ENCODE measurements around the gene SUGP2. TPM values are rescaled to one million over a fixed set of nuclear protein-coding genes. Genes with fewer than 3 reads are reported as not detected.

The SUGP2 gene
- total RNA-seq, 1 experiment from 2014 or later: 112 TPM

GRCh38 chr19:19057720-19058119, 24.4 kb upstream of the SUGP2 start:
- no TSS peak for BruUV-seq (replicated peaks)
- in situ Hi-C loops (cut with HindIII; ENCODE audit: low pct_unique_long_range_greater_than_20kb, low sequenced_read_pairs): no loop called here
- intact Hi-C loops (cut with micrococcal nuclease; ENCODE audit: unreplicated experiment): no loop called here
- no peak for ATAC-seq
- Histone ChIP-seq H3K9me3 (ENCODE audit: control insufficient read depth, insufficient read depth, low read depth, low read length) (no peaks in the 10 kb centered on the region), H3K4me1 (ENCODE audit: control insufficient read depth, insufficient read depth, low read length) (peaks cover 9% of the 10 kb centered on the region), H3K27me3 (ENCODE audit: control insufficient read depth, insufficient read depth, low read length) (no peaks in the 10 kb centered on the region), H3K36me3 (ENCODE audit: control insufficient read depth, insufficient read depth, low read length) (no peaks in the 10 kb centered on the region), H3K27ac (ENCODE audit: low read length) (no peak overlapping the region), H3K4me3 (ENCODE audit: low read depth in 2 of 2, low read length in 2 of 2) (no peak overlapping the region)
- ChIA-PET POLR2A (no interaction called here), CTCF (interaction anchor here (0.6 kb wide), 1 partner anchor 48 kb away, joined by 3 read pairs; no protein-coding TSS in a partner anchor)
- no peak for DNase-seq (ENCODE audit: low read depth, low spot score)
- TF ChIP-seq REST (IDR thresholded peaks at IDR 0.05; ENCODE audit: insufficient read depth in 1 of 2, low read depth in 2 of 2, low read length in 1 of 2) (no peak), POLR2AphosphoS5 (IDR thresholded peaks at IDR 0.05; ENCODE audit: low read depth, low read length) (no peak), TCF7L2 (IDR thresholded peaks at IDR 0.05; ENCODE audit: low read depth, low read length) (no peak), SIN3A (IDR thresholded peaks at IDR 0.05; ENCODE audit: borderline replicate concordance, insufficient read depth, low read depth, low read length) (no peak), CTCF (IDR thresholded peaks at IDR 0.05) (no peak)

- no TSS peak for BruUV-seq (replicated peaks)
- Histone ChIP-seq H3K4me1 (ENCODE audit: control insufficient read depth, insufficient read depth, low read length) (peaks cover 6% of the 10 kb centered on the region), H3K9me3 (ENCODE audit: control insufficient read depth, insufficient read depth, low read depth, low read length) (no peaks in the 10 kb centered on the region), H3K27me3 (ENCODE audit: control insufficient read depth, insufficient read depth, low read length) (no peaks in the 10 kb centered on the region), H3K4me3 (ENCODE audit: low read depth in 2 of 2, low read length in 2 of 2) (no peak overlapping the region), H3K27ac (ENCODE audit: low read length) (no peak overlapping the region), H3K36me3 (ENCODE audit: control insufficient read depth, insufficient read depth, low read length) (no peaks in the 10 kb centered on the region)
- DNase-seq (ENCODE audit: low read depth, low spot score) (no peak), ATAC-seq (no peak)
- POLR2A ChIA-PET: no interaction called here
- in situ Hi-C loops (cut with HindIII; ENCODE audit: low pct_unique_long_range_greater_than_20kb, low sequenced_read_pairs) (no loop called here), intact Hi-C loops (cut with micrococcal nuclease; ENCODE audit: unreplicated experiment) (no loop called here)
- TF ChIP-seq SIN3A (IDR thresholded peaks at IDR 0.05; ENCODE audit: borderline replicate concordance, insufficient read depth, low read depth, low read length) (no peak), REST (IDR thresholded peaks at IDR 0.05; ENCODE audit: insufficient read depth in 1 of 2, low read depth in 2 of 2, low read length in 1 of 2) (no peak), CTCF (IDR thresholded peaks at IDR 0.05) (no peak), POLR2AphosphoS5 (IDR thresholded peaks at IDR 0.05; ENCODE audit: low read depth, low read length) (no peak), TCF7L2 (IDR thresholded peaks at IDR 0.05; ENCODE audit: low read depth, low read length) (no peak)
- CTCF ChIA-PET: interaction anchor here (0.6 kb wide), 1 partner anchor 48 kb away, joined by 3 read pairs; no protein-coding TSS in a partner anchor
Observed at GRCh38 chr19:19057317-19057716, 24.0 kb upstream of the SUGP2 start.
